SU-DHL-6 (cell line): ENCODE data around the gene GBF1.

Experiments used
- H2AFZ ChIP-seq: fragments of 200-600 bp; sonication (generic); 2 replicates; pipeline ENCODE4 v1.6.1; 2014; ENCODE audit warnings: low read depth, mild to moderate bottlenecking, moderate library complexity, mixed read lengths, antibody characterized with exemption, low read length; ENCODE audit not compliant: severe bottlenecking
- H3F3A ChIP-seq: fragments of 200-600 bp; shearing (Covaris generic); 2 replicates; pipeline ENCODE4 v1.6.0; 2016; ENCODE audit warnings: antibody characterized with exemption, mild to moderate bottlenecking; ENCODE audit not compliant: insufficient read depth
- H3K27ac ChIP-seq: fragments of 200-600 bp; sonication (generic); 2 replicates; pipeline ENCODE4 v1.5.1; 2016; ENCODE audit warnings: low read depth, mild to moderate bottlenecking, low read length, moderate library complexity, mixed read lengths
- H3K27me3 ChIP-seq: fragments of 200-600 bp; sonication (generic), shearing (Covaris generic); 2 replicates; pipeline ENCODE4 v1.6.0; 2014; ENCODE audit warnings: mild to moderate bottlenecking, low read length
- H3K36me3 ChIP-seq: fragments of 200-600 bp; sonication (generic); 2 replicates; pipeline ENCODE4 v1.6.1; 2014; ENCODE audit warnings: mild to moderate bottlenecking, low read length, mixed read lengths
- H3K4me2 ChIP-seq: fragments of 300-600, 200-600 bp; shearing (Covaris generic), sonication (generic); 2 replicates; pipeline ENCODE4 v1.6.0; 2014; ENCODE audit warnings: low read length, low read depth, mild to moderate bottlenecking; ENCODE audit not compliant: poor library complexity, severe bottlenecking
- H3K4me3 ChIP-seq: fragments of 200-600 bp; sonication (generic); 2 replicates; pipeline ENCODE4 v1.5.1; 2014; ENCODE audit warnings: antibody characterized with exemption, low read length, mild to moderate bottlenecking, mixed read lengths; ENCODE audit not compliant: insufficient read depth, poor library complexity, severe bottlenecking
- H3K79me2 ChIP-seq: fragments of 200-600 bp; sonication (generic); 2 replicates; pipeline ENCODE4 v1.6.1; 2014; ENCODE audit warnings: mild to moderate bottlenecking, low read length, moderate library complexity; ENCODE audit not compliant: insufficient read depth
- H3K9ac ChIP-seq: fragments of 200-600 bp; sonication (generic); 2 replicates; pipeline ENCODE4 v1.7.0; 2014; ENCODE audit warnings: mild to moderate bottlenecking, low read length
- H3K9me2 ChIP-seq: fragments of 200-600 bp; sonication (generic); replicated peaks from 2 replicates; pipeline ENCODE4 v1.6.1; 2014; ENCODE audit warnings: low read length; ENCODE audit not compliant: insufficient read depth
- H3K9me3 ChIP-seq: fragments of 200-600 bp; sonication (generic); 2 replicates; pipeline ENCODE4 v1.6.1; 2014; ENCODE audit warnings: low read length, mixed read lengths; ENCODE audit not compliant: insufficient read depth
- H4K20me1 ChIP-seq: fragments of 200-600 bp; sonication (generic); 2 replicates; pipeline ENCODE4 v1.6.1; 2014; ENCODE audit warnings: low read depth, mild to moderate bottlenecking, antibody characterized with exemption, low read length, moderate library complexity, mixed read lengths
- EZH2phosphoT487 ChIP-seq: fragments of 200-600 bp; sonication (generic), shearing (Covaris generic); conservative IDR thresholded peaks from 2 replicates; pipeline ENCODE4 v1.6.1; 2018; ENCODE audit warnings: mild to moderate bottlenecking, antibody characterized with exemption, low read length, moderate library complexity, mixed read lengths
- TF ChIP-seq, protein P1 (sequence below): fragments of 200-600 bp; sonication (generic); IDR thresholded peaks from one replicate; pipeline ENCODE4 v1.5.1; 2017; ENCODE audit warnings: antibody characterized with exemption, mild to moderate bottlenecking, low read length, moderate library complexity; ENCODE audit not compliant: insufficient read depth, poor library complexity, severe bottlenecking

Gene GBF1

DNA sequence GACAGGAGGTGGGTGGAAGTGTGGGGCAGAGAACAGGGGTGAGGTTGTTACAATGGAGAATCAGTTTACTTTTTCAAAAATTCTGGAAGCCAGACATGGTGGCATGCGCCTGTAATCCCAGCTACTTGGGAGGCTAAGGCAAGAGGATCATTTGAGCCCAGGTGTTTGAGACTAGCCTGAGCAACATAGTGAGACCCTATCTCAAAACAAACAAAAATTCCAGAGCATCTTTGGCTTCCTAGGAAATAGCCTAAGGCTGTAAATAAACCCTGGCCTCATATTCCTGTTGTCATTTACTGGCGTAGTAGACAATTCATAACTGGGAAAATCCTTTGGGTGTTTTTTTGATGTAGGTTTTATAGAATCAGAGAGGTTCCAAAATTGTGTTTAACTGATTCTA lies 44.0 kb downstream of the GBF1 start:
- H3K4me2 ChIP-seq: no peak overlapping the region
- peaks cover 8% of the 10 kb centered on the region; the same call in 1 of the 2 replicates for H4K20me1 ChIP-seq
- no peak overlapping the region for H3K27ac ChIP-seq
- peaks cover 3% of the 10 kb centered on the region; the same call in 1 of the 2 replicates for H3K36me3 ChIP-seq
- no peak overlapping the region for H3K4me3 ChIP-seq
- no peak overlapping the region for H3K9ac ChIP-seq
- H3K9me3 ChIP-seq: no peaks in the 10 kb centered on the region
- H3K79me2 ChIP-seq: peaks cover 45% of the 10 kb centered on the region
- TF ChIP-seq, protein P1, sequence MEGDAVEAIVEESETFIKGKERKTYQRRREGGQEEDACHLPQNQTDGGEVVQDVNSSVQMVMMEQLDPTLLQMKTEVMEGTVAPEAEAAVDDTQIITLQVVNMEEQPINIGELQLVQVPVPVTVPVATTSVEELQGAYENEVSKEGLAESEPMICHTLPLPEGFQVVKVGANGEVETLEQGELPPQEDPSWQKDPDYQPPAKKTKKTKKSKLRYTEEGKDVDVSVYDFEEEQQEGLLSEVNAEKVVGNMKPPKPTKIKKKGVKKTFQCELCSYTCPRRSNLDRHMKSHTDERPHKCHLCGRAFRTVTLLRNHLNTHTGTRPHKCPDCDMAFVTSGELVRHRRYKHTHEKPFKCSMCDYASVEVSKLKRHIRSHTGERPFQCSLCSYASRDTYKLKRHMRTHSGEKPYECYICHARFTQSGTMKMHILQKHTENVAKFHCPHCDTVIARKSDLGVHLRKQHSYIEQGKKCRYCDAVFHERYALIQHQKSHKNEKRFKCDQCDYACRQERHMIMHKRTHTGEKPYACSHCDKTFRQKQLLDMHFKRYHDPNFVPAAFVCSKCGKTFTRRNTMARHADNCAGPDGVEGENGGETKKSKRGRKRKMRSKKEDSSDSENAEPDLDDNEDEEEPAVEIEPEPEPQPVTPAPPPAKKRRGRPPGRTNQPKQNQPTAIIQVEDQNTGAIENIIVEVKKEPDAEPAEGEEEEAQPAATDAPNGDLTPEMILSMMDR: no peak
- TF ChIP-seq EZH2phosphoT487: no peak
- H3K27me3 ChIP-seq: no peaks in the 10 kb centered on the region
- no peak overlapping the region for H2AFZ ChIP-seq
- H3F3A ChIP-seq: no peaks in the 10 kb centered on the region
- H3K9me2 ChIP-seq: no peaks in the 10 kb centered on the region

DNA sequence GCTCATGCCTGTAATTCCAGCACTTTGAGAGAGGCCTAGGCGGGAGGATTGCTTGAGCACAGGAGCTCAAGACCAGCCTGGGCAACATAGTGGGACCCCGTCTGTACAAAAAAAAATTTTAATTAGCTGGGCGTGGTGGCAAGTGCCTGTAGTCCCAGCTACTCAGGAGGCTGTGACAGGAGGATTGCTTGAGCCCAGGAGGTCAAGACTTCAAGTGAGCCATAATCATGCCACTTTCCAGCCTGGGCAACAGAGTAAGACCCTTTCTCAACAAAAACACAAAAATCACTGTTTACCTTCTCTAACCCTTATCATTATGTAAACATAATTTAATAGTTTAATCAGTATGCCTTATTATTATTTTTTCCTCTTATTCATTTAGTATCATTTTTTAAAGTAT lies 44.5 kb downstream of the GBF1 start:
- Histone ChIP-seq H3K4me2 (no peak overlapping the region), H3F3A (no peaks in the 10 kb centered on the region), H4K20me1 (peaks cover 10% of the 10 kb centered on the region; the same call in 1 of the 2 replicates)

GRCh38 chr10:102291221-102291905 lies 46.0 kb downstream of the GBF1 start:
- peaks cover 45% of the 10 kb centered on the region for H3K79me2 ChIP-seq
- H3K27me3 ChIP-seq: no peaks in the 10 kb centered on the region
- H3K36me3 ChIP-seq: no peaks in the 10 kb centered on the region; the same call in 1 of the 2 replicates

More for the DNA sequence above, 44.5 kb downstream of the GBF1 start:
- H3K9ac ChIP-seq: no peak overlapping the region
- H3K27me3 ChIP-seq: no peaks in the 10 kb centered on the region
- no peaks in the 10 kb centered on the region for H3K9me2 ChIP-seq
- H2AFZ ChIP-seq: no peak overlapping the region
- peaks cover 3% of the 10 kb centered on the region; the same call in 1 of the 2 replicates for H3K36me3 ChIP-seq
- no peak overlapping the region for H3K27ac ChIP-seq
- no peak overlapping the region for H3K4me3 ChIP-seq
- TF ChIP-seq, protein P1: no peak
- TF ChIP-seq EZH2phosphoT487: no peak
- no peaks in the 10 kb centered on the region for H3K9me3 ChIP-seq
- peaks cover 47% of the 10 kb centered on the region for H3K79me2 ChIP-seq

More at GRCh38 chr10:102291221-102291905, 46.0 kb downstream of the GBF1 start:
- no peak overlapping the region for H3K4me3 ChIP-seq
- H3K4me2 ChIP-seq: no peak overlapping the region
- H3F3A ChIP-seq: peaks cover 3% of the 10 kb centered on the region; the same call in 1 of the 2 replicates
- H3K27ac ChIP-seq: no peak overlapping the region
- no peak overlapping the region for H2AFZ ChIP-seq
- no peak overlapping the region for H3K9ac ChIP-seq
- no peaks in the 10 kb centered on the region for H3K9me3 ChIP-seq
- H3K9me2 ChIP-seq: no peaks in the 10 kb centered on the region
- peaks cover 12% of the 10 kb centered on the region; the same call in 1 of the 2 replicates for H4K20me1 ChIP-seq
- no peak for TF ChIP-seq EZH2phosphoT487
- TF ChIP-seq, protein P1: no peak
